A549 (cell line): ENCODE measurements around the gene ASGR1. TPM values are rescaled to one million over a fixed set of nuclear protein-coding genes. Genes with fewer than 3 reads are reported as not detected.

Experiments used
- ATAC-seq, 2 experiments: fragments of 200-7000 bp in 1 of 2; fragments of >200 bp in 1 of 2; cut with Nextera tagmentation in 1 of 2; cut with Tn5 transposase in 1 of 2; 3 replicates each; pipeline versions ENCODE4 v1.8.0 to v1.9.1; 2018 to 2020; ENCODE audit warnings: mild to moderate bottlenecking in 1 of 2, moderate library complexity in 1 of 2
- CTCF ChIA-PET: fragments of 300-600 bp; sonication (Branson Sonifier 250); formaldehyde crosslinking; extraction: SDS; loops from one replicate; lab custom pipeline; 2021; ENCODE audit warnings: antibody characterized with exemption, inconsistent platforms; lab: Yijun Ruan, JAX
- POLR2A ChIA-PET: fragments of 350-600 bp; formaldehyde crosslinking; extraction: SDS; loops from one replicate; lab custom pipeline; 2021; ENCODE audit warnings: antibody characterized with exemption, inconsistent platforms; lab: Yijun Ruan, JAX
- DNase-seq, 2 experiments: peaks; one replicate each; pipeline versions ENCODE4 v3.0.0 to v3.0.0-alpha.2; 2011 to 2016; ENCODE audit warnings: low read depth in 1 of 2, low spot score in 1 of 2
- FAIRE-seq: peaks from 2 replicates; lab custom pipeline; 2011; peaks lifted over from hg19 to GRCh38; lab: Jason Lieb, UNC
- H3K27ac ChIP-seq, 2 experiments: fragments of >200 bp; sonication (Bioruptor Twin); formaldehyde crosslinking; 3 replicates each; pipeline ENCODE4 v1.5.1; 2016 to 2017
- H3K4me1 ChIP-seq: fragments of >200 bp; sonication (Bioruptor Twin); formaldehyde crosslinking; 3 replicates; pipeline ENCODE4 v1.6.1; 2016
- H3K4me2 ChIP-seq: fragments of >200 bp; sonication (Bioruptor Twin); formaldehyde crosslinking; 3 replicates; pipeline ENCODE4 v1.6.1; 2016
- H3K4me3 ChIP-seq: fragments of >200 bp; sonication (Bioruptor Twin); formaldehyde crosslinking; 3 replicates; pipeline ENCODE4 v1.5.1; 2016
- H3K9me3 ChIP-seq: fragments of >200 bp; sonication (Bioruptor Twin); formaldehyde crosslinking; 3 replicates; pipeline ENCODE4 v1.6.1; 2016
- ATOH8 ChIP-seq: fragments of 250-450 bp; sonication (Bioruptor Pico); IDR thresholded peaks from 2 replicates; pipeline ENCODE4 v1.5.0; 2020; ENCODE audit warnings: low read depth, mild to moderate bottlenecking, moderate library complexity
- BCL3 ChIP-seq: fragments of >200 bp; sonication (Bioruptor Twin); formaldehyde crosslinking; IDR thresholded peaks from 3 replicates; pipeline ENCODE4 v1.6.1; 2016
- CEBPB ChIP-seq, 2 experiments: fragments of >200 bp in 1 of 2; sonication (Bioruptor Twin) in 1 of 2; formaldehyde crosslinking in 1 of 2; IDR thresholded peaks; 2 replicates each; pipeline ENCODE4 v1.6.1; 2012 to 2016
- EHF ChIP-seq: fragments of 250-450 bp; sonication (Bioruptor Pico); IDR thresholded peaks from 2 replicates; pipeline ENCODE4 v1.5.0; 2020; ENCODE audit warnings: mild to moderate bottlenecking
- EP300 ChIP-seq, 2 experiments: fragments of >200 bp; sonication (Bioruptor Twin); formaldehyde crosslinking; IDR thresholded peaks; 2 replicates in 1 of 2; 3 replicates in 1 of 2; pipeline ENCODE4 v1.6.1; 2016 to 2017
- ESRRA ChIP-seq: fragments of 150-350 bp; IDR thresholded peaks from 2 replicates; pipeline ENCODE4 v1.6.1; 2014; ENCODE audit warnings: mild to moderate bottlenecking, low read length, borderline replicate concordance
- FOSB ChIP-seq: fragments of 250-450 bp; sonication (Bioruptor Pico); IDR thresholded peaks from 2 replicates; pipeline ENCODE4 v1.5.0; 2020; ENCODE audit warnings: mild to moderate bottlenecking, moderate library complexity
- FOSL2 ChIP-seq, 2 experiments: fragments of 450-650 bp in 1 of 2; fragments of >200 bp in 1 of 2; sonication (Bioruptor Twin) in 1 of 2; formaldehyde crosslinking; IDR thresholded peaks; 2 replicates each; pipeline versions ENCODE4 v1.5.0 to v1.6.1; 2016 to 2020; ENCODE audit warnings: mild to moderate bottlenecking in 1 of 2, moderate library complexity in 1 of 2
- FOXS1 ChIP-seq: fragments of 250-450 bp; sonication (Bioruptor Pico); IDR thresholded peaks from 2 replicates; pipeline ENCODE4 v1.5.0; 2020; ENCODE audit warnings: mild to moderate bottlenecking, moderate library complexity
- GATA3 ChIP-seq: IDR thresholded peaks from 2 replicates; pipeline ENCODE4 v1.6.1; 2012; ENCODE audit warnings: borderline replicate concordance
- HEYL ChIP-seq: fragments of 250-450 bp; sonication (Bioruptor Pico); IDR thresholded peaks from 2 replicates; pipeline ENCODE4 v1.8.0; 2021; ENCODE audit warnings: mild to moderate bottlenecking, moderate library complexity
- HMGXB4 ChIP-seq: fragments of 250-450 bp; sonication (Bioruptor Pico); IDR thresholded peaks from 2 replicates; pipeline ENCODE4 v1.5.0; 2021; ENCODE audit warnings: mild to moderate bottlenecking, moderate library complexity, borderline replicate concordance
- HOXA7 ChIP-seq: fragments of 250-450 bp; sonication (Bioruptor Pico); IDR thresholded peaks from 2 replicates; pipeline ENCODE4 v1.5.0; 2020; ENCODE audit warnings: mild to moderate bottlenecking, moderate library complexity
- HOXB5 ChIP-seq: fragments of 250-450 bp; sonication (Bioruptor Pico); IDR thresholded peaks from 2 replicates; pipeline ENCODE4 v1.5.0; 2020; ENCODE audit warnings: mild to moderate bottlenecking, moderate library complexity
- JUN ChIP-seq, 2 experiments: fragments of >200 bp; sonication (Bioruptor Twin); formaldehyde crosslinking; IDR thresholded peaks; 2 replicates in 1 of 2; 3 replicates in 1 of 2; pipeline ENCODE4 v1.6.1; 2016 to 2017
- JUNB ChIP-seq: fragments of >200 bp; sonication (Bioruptor Twin); formaldehyde crosslinking; IDR thresholded peaks from 2 replicates; pipeline ENCODE4 v1.6.1; 2016
- KDM1A ChIP-seq: fragments of 200-600 bp; sonication (generic); IDR thresholded peaks from 2 replicates; pipeline ENCODE4 v1.6.1; 2016; ENCODE audit warnings: low read depth, mild to moderate bottlenecking
- MAX ChIP-seq: IDR thresholded peaks from 2 replicates; pipeline ENCODE4 v1.6.1; 2012
- MYC ChIP-seq: IDR thresholded peaks from 2 replicates; pipeline ENCODE4 v1.6.1; 2012; ENCODE audit warnings: mild to moderate bottlenecking, inconsistent platforms, low read length, improper control_type of control experiment, borderline replicate concordance
- NR3C1 ChIP-seq: fragments of >200 bp; sonication (Bioruptor Twin); formaldehyde crosslinking; IDR thresholded peaks from 3 replicates; pipeline ENCODE4 v1.6.1; 2017
- PBX3 ChIP-seq: IDR thresholded peaks from 2 replicates; pipeline ENCODE4 v1.6.1; 2012
- PHF8 ChIP-seq: fragments of 200-600 bp; sonication (generic); IDR thresholded peaks from 2 replicates; pipeline ENCODE4 v1.6.1; 2016; ENCODE audit warnings: low read depth, mild to moderate bottlenecking, antibody characterized with exemption, moderate library complexity, borderline replicate concordance
- POLR2AphosphoS2 ChIP-seq: conservative IDR thresholded peaks from 2 replicates; pipeline ENCODE4 v1.6.1; 2012; ENCODE audit warnings: low read length, improper control_type of control experiment, inconsistent platforms
- RAD21 ChIP-seq, 2 experiments: fragments of >200 bp in 1 of 2; sonication (Bioruptor Twin) in 1 of 2; formaldehyde crosslinking in 1 of 2; IDR thresholded peaks in 1 of 2; conservative IDR thresholded peaks in 1 of 2; 2 replicates in 1 of 2; 3 replicates in 1 of 2; pipeline ENCODE4 v1.6.1; 2012 to 2018; ENCODE audit warnings: inconsistent platforms in 1 of 2
- RCOR1 ChIP-seq: fragments of 150-350 bp; IDR thresholded peaks from 2 replicates; pipeline ENCODE4 v1.6.1; 2014; ENCODE audit warnings: antibody characterized with exemption, low read length, low read depth
- RFX5 ChIP-seq: fragments of 450-650 bp; IDR thresholded peaks from 2 replicates; pipeline ENCODE4 v1.7.1; 2014; ENCODE audit warnings: antibody characterized with exemption, mild to moderate bottlenecking, moderate library complexity
- RNF2 ChIP-seq: fragments of 200-600 bp; sonication (generic); IDR thresholded peaks from 2 replicates; pipeline ENCODE4 v1.6.1; 2016; ENCODE audit warnings: low read depth, mild to moderate bottlenecking, antibody characterized with exemption, moderate library complexity, borderline replicate concordance
- SMC3 ChIP-seq: fragments of >200 bp; sonication (Bioruptor Twin); formaldehyde crosslinking; IDR thresholded peaks from 3 replicates; pipeline ENCODE4 v1.6.1; 2018; ENCODE audit warnings: inconsistent platforms
- TFCP2L1 ChIP-seq: fragments of 250-450 bp; sonication (Bioruptor Pico); IDR thresholded peaks from 2 replicates; pipeline ENCODE4 v1.5.0; 2021; ENCODE audit warnings: mild to moderate bottlenecking
- TP53 ChIP-seq: fragments of 250-450 bp; sonication (Bioruptor Pico); IDR thresholded peaks from 2 replicates; pipeline ENCODE4 v1.5.0; 2021; ENCODE audit warnings: mild to moderate bottlenecking, moderate library complexity
- ZNF302 ChIP-seq: fragments of 250-450 bp; sonication (Bioruptor Pico); IDR thresholded peaks from 2 replicates; pipeline ENCODE4 v1.9.0; 2021; ENCODE audit warnings: inconsistent platforms, mild to moderate bottlenecking, moderate library complexity
- WGBS: methylation state at CpG from one replicate; pipeline ENCODE4 v1.1.6; 2017; ENCODE audit errors: missing lambda C conversion rate; 5-methylcytosine and 5-hydroxymethylcytosine counted together
- polyA plus RNA-seq, 4 experiments: library from polyadenylated mRNA; depleted of rRNA in 3 of 4; stranded (reverse); fragments of >200 nt; fragmentation: RNase III in 1 of 4; extraction: RNeasy Plus Mini Kit Qiagen cat#74134 plus additional on column Dnase treatment in 1 of 4; gene quantifications; 2 replicates in 3 of 4; 3 replicates in 1 of 4; pipeline ENCODE4 v1.2.3, GENCODE V29; 2011 to 2017
- TF ChIP-seq, protein P1 (sequence below): fragments of 450-650 bp; IDR thresholded peaks from 2 replicates; pipeline ENCODE4 v1.6.1; 2014; ENCODE audit warnings: antibody characterized with exemption
- TF ChIP-seq, protein P2 (sequence below): IDR thresholded peaks from 2 replicates; pipeline ENCODE4 v1.6.1; 2012; ENCODE audit warnings: low read depth, borderline replicate concordance

ASGR1 gene
- polyA plus RNA-seq, 2 of the 4 experiments (the other 2 are of a cell fraction) = 1.6 to 2.6 TPM

DNA sequence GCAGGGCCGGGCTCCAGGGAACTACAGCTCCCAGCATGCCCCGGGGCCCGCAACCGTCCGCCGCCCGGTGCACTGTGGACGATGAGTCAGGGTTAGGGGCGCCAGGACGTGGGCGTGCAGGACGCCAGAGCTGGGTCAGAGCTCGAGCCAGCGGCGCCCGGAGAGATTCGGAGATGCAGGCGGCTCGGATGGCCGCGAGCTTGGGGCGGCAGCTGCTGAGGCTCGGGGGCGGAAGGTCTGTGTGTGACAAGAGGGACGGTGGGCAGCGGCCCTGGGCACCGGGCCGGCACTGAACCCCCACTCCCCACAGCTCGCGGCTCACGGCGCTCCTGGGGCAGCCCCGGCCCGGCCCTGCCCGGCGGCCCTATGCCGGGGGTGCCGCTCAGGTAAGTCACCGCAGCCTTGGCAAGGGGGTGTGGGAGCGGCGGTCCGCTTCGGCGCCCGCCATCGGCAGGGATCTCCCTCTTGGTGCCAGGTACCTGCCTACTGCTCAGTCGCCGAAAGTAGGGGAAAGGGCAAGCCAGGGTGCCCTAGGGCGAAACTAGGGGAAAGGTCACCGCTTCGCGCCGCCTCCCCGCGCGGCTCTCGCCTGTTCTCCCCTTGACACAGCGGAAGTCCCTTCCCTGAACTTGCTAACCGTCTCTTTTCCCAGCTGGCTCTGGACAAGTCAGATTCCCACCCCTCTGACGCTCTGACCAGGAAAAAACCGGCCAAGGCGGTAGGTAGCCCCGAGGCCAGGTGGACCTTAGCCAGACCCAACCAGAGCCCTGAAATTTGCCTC is 40.8 kb upstream of the ASGR1 start, which contains the start of the genes ACADVL and DLG4:
ACADVL (plus strand) TSS at position 127 of the 781 bp plus-strand sequence; CDS start at position 174, 47 bp downstream.
DLG4 (minus strand) TSS at position 25 of the 781 bp plus-strand sequence.
- Histone ChIP-seq H3K27ac (peak within 1 kb of the TSS; percentile 88 to 98), H3K4me2 (peak within 1 kb of the TSS; percentile 86), H3K4me3 (peak within 1 kb of the TSS; percentile 74), H3K9me3 (no peaks in the 10 kb centered on the region), H3K4me1 (peaks cover 51% of the 10 kb centered on the region)
- 4% methylated on average over 32 of the region's 63 CpGs for WGBS
- POLR2A ChIA-PET = interaction anchor here (0.6 to 2.7 kb wide), 10 partner anchors 10 to 349 kb away, joined by 3 to 63 read pairs (median 4); partner anchors contain the start of genes DVL2, GABARAP and PHF23
- CTCF ChIA-PET = interaction anchor here (0.5 to 10.0 kb wide), 27 partner anchors 11 to 341 kb away, joined by 3 to 169 read pairs (median 4); partner anchors contain the start of genes DVL2, GABARAP, PHF23 and SLC2A4
- peak; percentile 54 to 82 for ATAC-seq
- DNase-seq = peak; percentile 82 to 96
- FAIRE-seq = peak; percentile 23
- TF ChIP-seq MYC = no peak
- TF ChIP-seq, protein P1, sequence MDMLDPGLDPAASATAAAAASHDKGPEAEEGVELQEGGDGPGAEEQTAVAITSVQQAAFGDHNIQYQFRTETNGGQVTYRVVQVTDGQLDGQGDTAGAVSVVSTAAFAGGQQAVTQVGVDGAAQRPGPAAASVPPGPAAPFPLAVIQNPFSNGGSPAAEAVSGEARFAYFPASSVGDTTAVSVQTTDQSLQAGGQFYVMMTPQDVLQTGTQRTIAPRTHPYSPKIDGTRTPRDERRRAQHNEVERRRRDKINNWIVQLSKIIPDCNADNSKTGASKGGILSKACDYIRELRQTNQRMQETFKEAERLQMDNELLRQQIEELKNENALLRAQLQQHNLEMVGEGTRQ = no peak
- peak; percentile 55 to 72; a peak in 3 of 5 replicates for TF ChIP-seq JUN (IDR thresholded peaks at IDR 0.05)
- no peak for TF ChIP-seq POLR2AphosphoS2
- no peak for TF ChIP-seq HEYL (CRISPR knock-in tag)
- TF ChIP-seq HOXA7 (CRISPR knock-in tag) = no peak
- TF ChIP-seq, protein P2, sequence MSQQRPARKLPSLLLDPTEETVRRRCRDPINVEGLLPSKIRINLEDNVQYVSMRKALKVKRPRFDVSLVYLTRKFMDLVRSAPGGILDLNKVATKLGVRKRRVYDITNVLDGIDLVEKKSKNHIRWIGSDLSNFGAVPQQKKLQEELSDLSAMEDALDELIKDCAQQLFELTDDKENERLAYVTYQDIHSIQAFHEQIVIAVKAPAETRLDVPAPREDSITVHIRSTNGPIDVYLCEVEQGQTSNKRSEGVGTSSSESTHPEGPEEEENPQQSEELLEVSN = no peak
- peak; percentile 61 for TF ChIP-seq PBX3
- TF ChIP-seq ZNF302 (CRISPR knock-in tag) = no peak
- peak; percentile 69; the same call in 1 of the 2 replicates for TF ChIP-seq HMGXB4 (CRISPR knock-in tag)
- TF ChIP-seq EP300 (IDR thresholded peaks at IDR 0.05) = no peak
- TF ChIP-seq FOSB = peak; percentile 77; the same call in 1 of the 2 replicates
- no peak for TF ChIP-seq EHF (CRISPR knock-in tag)
- TF ChIP-seq TP53 = peak; percentile 42
- TF ChIP-seq RNF2 = no peak
- no peak for TF ChIP-seq JUNB
- TF ChIP-seq KDM1A = no peak
- TF ChIP-seq FOSL2 (IDR thresholded peaks at IDR 0.05) = peak; percentile 57
- peak; percentile 93 for TF ChIP-seq FOSL2 (CRISPR knock-in tag; IDR thresholded peaks at IDR 0.05)
- TF ChIP-seq SMC3 = no peak
- TF ChIP-seq RCOR1 = no peak
- no peak; the same call in 1 of the 2 replicates for TF ChIP-seq HOXB5 (CRISPR knock-in tag)
- TF ChIP-seq GATA3 = peak; percentile 21; the same call in 1 of the 2 replicates
- TF ChIP-seq TFCP2L1 (CRISPR knock-in tag) = peak; percentile 52
- TF ChIP-seq CEBPB (IDR thresholded peaks at IDR 0.05) = no peak
- peak; percentile 77 for TF ChIP-seq PHF8
- no peak for TF ChIP-seq FOXS1 (CRISPR knock-in tag)
- peak; percentile 51; the same call in 1 of the 2 replicates for TF ChIP-seq MAX
- 0 out of 2 replicates have a peak, but pooled peaks have one; percentile 23 for TF ChIP-seq ESRRA
- 0 out of 2 replicates have a peak, but pooled peaks have one; percentile 18 for TF ChIP-seq RFX5
- TF ChIP-seq BCL3 = peak; percentile 45; the same call in 1 of the 3 replicates
- no peak for TF ChIP-seq RAD21 (conservative IDR thresholded peaks at IDR 0.05 in 1 of 2, IDR thresholded peaks at IDR 0.05 in 1 of 2)
- no peak for TF ChIP-seq NR3C1
- TF ChIP-seq ATOH8 (CRISPR knock-in tag) = peak; percentile 2; the same call in 1 of the 2 replicates
